ENCODE measurements around the gene DLG2.

DNA sequence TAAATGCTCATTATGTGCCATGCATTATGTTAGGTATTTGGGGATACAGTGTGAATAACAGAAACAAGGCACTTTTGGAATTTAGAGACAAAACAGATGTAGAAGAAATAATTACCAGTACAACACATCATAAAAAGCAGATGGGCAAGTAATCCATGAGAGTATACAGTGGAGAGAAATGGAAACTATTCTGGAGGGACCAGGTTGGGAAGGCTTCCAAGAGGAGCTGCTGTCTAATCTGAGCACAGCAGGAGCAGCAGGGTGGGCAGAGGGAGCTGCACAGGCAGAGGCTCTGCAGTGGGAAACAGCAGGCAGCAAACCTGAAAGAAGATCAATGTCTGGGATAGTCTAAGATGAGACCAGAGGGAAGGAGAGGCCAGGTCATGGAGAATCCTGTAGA is 2072.3 kb downstream of the DLG2 start:
- TF ChIP-seq, protein P1, sequence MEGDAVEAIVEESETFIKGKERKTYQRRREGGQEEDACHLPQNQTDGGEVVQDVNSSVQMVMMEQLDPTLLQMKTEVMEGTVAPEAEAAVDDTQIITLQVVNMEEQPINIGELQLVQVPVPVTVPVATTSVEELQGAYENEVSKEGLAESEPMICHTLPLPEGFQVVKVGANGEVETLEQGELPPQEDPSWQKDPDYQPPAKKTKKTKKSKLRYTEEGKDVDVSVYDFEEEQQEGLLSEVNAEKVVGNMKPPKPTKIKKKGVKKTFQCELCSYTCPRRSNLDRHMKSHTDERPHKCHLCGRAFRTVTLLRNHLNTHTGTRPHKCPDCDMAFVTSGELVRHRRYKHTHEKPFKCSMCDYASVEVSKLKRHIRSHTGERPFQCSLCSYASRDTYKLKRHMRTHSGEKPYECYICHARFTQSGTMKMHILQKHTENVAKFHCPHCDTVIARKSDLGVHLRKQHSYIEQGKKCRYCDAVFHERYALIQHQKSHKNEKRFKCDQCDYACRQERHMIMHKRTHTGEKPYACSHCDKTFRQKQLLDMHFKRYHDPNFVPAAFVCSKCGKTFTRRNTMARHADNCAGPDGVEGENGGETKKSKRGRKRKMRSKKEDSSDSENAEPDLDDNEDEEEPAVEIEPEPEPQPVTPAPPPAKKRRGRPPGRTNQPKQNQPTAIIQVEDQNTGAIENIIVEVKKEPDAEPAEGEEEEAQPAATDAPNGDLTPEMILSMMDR (IDR thresholded peaks at IDR 0.05): no peak
- no peak for TF ChIP-seq TCF7 (CRISPR knock-in tag; IDR thresholded peaks at IDR 0.05; ENCODE audit: low read depth)
- no peak for TF ChIP-seq GTF2I (CRISPR knock-in tag; conservative IDR thresholded peaks at IDR 0.05)
- no peak for TF ChIP-seq ZNF138 (CRISPR knock-in tag; conservative IDR thresholded peaks at IDR 0.05)
- no peak for TF ChIP-seq TEAD4 (CRISPR knock-in tag; IDR thresholded peaks at IDR 0.05)
- TF ChIP-seq, protein P2, sequence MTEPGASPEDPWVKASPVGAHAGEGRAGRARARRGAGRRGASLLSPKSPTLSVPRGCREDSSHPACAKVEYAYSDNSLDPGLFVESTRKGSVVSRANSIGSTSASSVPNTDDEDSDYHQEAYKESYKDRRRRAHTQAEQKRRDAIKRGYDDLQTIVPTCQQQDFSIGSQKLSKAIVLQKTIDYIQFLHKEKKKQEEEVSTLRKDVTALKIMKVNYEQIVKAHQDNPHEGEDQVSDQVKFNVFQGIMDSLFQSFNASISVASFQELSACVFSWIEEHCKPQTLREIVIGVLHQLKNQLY (CRISPR knock-in tag; IDR thresholded peaks at IDR 0.05): no peak
- TF ChIP-seq, protein P3, sequence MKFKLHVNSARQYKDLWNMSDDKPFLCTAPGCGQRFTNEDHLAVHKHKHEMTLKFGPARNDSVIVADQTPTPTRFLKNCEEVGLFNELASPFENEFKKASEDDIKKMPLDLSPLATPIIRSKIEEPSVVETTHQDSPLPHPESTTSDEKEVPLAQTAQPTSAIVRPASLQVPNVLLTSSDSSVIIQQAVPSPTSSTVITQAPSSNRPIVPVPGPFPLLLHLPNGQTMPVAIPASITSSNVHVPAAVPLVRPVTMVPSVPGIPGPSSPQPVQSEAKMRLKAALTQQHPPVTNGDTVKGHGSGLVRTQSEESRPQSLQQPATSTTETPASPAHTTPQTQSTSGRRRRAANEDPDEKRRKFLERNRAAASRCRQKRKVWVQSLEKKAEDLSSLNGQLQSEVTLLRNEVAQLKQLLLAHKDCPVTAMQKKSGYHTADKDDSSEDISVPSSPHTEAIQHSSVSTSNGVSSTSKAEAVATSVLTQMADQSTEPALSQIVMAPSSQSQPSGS (CRISPR knock-in tag; IDR thresholded peaks at IDR 0.05; ENCODE audit: borderline replicate concordance, low read depth): no peak
- TF ChIP-seq, protein P4, sequence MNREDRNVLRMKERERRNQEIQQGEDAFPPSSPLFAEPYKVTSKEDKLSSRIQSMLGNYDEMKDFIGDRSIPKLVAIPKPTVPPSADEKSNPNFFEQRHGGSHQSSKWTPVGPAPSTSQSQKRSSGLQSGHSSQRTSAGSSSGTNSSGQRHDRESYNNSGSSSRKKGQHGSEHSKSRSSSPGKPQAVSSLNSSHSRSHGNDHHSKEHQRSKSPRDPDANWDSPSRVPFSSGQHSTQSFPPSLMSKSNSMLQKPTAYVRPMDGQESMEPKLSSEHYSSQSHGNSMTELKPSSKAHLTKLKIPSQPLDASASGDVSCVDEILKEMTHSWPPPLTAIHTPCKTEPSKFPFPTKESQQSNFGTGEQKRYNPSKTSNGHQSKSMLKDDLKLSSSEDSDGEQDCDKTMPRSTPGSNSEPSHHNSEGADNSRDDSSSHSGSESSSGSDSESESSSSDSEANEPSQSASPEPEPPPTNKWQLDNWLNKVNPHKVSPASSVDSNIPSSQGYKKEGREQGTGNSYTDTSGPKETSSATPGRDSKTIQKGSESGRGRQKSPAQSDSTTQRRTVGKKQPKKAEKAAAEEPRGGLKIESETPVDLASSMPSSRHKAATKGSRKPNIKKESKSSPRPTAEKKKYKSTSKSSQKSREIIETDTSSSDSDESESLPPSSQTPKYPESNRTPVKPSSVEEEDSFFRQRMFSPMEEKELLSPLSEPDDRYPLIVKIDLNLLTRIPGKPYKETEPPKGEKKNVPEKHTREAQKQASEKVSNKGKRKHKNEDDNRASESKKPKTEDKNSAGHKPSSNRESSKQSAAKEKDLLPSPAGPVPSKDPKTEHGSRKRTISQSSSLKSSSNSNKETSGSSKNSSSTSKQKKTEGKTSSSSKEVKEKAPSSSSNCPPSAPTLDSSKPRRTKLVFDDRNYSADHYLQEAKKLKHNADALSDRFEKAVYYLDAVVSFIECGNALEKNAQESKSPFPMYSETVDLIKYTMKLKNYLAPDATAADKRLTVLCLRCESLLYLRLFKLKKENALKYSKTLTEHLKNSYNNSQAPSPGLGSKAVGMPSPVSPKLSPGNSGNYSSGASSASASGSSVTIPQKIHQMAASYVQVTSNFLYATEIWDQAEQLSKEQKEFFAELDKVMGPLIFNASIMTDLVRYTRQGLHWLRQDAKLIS (CRISPR knock-in tag; IDR thresholded peaks at IDR 0.05; ENCODE audit: borderline replicate concordance): no peak
- TF ChIP-seq ZBTB21 (CRISPR knock-in tag; IDR thresholded peaks at IDR 0.05; ENCODE audit: borderline replicate concordance): no peak
- TF ChIP-seq CREB1 (CRISPR knock-in tag; IDR thresholded peaks at IDR 0.05): no peak
- TF ChIP-seq, protein P5, sequence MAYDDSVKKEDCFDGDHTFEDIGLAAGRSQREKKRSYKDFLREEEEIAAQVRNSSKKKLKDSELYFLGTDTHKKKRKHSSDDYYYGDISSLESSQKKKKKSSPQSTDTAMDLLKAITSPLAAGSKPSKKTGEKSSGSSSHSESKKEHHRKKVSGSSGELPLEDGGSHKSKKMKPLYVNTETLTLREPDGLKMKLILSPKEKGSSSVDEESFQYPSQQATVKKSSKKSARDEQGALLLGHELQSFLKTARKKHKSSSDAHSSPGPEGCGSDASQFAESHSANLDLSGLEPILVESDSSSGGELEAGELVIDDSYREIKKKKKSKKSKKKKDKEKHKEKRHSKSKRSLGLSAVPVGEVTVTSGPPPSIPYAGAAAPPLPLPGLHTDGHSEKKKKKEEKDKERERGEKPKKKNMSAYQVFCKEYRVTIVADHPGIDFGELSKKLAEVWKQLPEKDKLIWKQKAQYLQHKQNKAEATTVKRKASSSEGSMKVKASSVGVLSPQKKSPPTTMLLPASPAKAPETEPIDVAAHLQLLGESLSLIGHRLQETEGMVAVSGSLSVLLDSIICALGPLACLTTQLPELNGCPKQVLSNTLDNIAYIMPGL (CRISPR knock-in tag; IDR thresholded peaks at IDR 0.05): no peak
- no peak for TF ChIP-seq FOXP1 (CRISPR knock-in tag; IDR thresholded peaks at IDR 0.05; ENCODE audit: borderline replicate concordance)
- TF ChIP-seq SMAD3 (CRISPR knock-in tag; IDR thresholded peaks at IDR 0.05; ENCODE audit: borderline replicate concordance): no peak
- no peak for TF ChIP-seq NR1H2 (CRISPR knock-in tag; IDR thresholded peaks at IDR 0.05)

All from WTC11 (cell line).